SHP77 treated with DMSO at 0.1 percent for 48 hours (cell line): ENCODE measurements around the gene PSMB7.
"Not testable (repeated sequence)": the region's sequence is repeated elsewhere in the genome, so short reads cannot be mapped to it uniquely, and the experiment has no call there.

Experiments
- DNase-seq: peaks from one replicate; lab custom pipeline; 2025; lab: John Stamatoyannopoulos, UW

PSMB7 gene

DNA sequence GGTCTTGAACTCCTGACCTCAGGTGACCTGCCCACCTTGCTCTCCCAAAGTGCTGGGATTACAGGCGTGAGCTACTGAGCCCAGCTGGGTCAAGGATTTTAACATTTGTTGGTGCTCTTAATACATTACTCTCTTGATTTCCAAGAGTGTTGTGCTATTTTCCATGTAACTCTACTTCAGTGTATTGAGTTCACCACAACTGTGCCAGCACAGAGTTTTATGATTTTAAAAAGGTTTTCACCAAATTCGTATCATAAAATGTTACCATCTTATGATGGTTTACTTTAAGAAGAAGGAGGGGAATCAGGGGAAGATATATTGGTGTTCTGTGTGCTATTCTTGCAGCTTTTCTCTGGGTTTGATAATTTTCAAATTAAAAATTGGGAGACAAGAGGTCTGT is 28.4 kb upstream of the PSMB7 start:
- no peak for DNase-seq

DNA sequence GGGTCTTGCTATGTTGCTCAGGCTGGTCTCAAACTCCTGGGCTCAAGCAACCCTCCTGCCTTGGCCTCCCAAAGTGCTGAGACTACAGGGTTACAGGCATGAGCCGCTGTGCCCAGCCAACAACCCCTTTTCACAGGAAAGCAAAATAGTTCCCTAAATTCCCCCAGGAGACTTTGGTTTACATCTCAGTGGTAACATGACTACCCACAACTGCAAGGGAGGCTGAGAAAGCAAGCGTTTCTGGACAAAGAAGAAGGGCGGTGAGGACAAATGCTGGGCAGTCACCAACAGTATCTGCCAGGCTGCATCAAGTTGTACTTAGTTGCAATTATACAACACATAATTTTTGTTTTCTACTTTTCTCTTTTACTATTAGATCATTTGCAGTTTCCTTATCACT is 27.6 kb upstream of the PSMB7 start:
- DNase-seq = no peak

DNA sequence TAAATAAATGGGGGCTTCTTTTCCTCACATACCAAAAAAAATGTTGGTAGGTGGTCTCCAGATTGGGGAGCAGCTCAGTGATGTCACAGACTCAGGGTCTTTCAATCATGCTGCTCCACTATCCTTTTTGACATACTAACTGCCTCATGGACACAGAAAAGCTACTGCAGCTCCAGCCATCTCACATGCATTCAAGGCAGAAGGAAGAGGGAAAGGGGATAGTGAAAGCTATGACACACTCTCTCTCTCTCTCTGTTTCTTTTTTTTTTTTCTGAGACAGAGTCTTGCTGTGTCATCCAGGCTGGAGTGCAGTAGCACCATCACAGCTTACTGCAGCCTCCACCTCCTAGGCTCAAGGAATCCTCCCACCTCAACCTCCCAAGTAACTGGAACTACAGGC is 27.1 kb upstream of the PSMB7 start:
- DNase-seq = no peak

DNA sequence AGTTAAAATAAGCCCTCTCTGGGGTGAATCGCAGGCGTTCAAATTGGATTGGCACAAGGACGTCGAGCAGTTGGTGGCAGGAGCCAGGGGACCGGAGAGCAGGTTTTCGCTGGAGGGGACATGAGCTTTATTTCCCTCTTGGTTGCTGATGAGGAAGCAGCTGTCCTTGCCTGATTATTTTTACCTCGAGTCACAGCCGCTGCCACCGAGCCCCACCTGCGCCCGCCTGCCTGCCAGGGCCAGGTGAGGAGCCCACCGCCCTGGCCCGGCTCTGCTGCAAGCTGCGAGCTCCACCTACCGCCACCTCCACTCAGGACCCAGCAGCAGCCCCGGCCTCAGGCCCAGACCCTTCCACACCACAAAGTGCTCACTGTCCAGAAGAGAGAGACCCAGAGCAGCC is 26.0 kb upstream of the PSMB7 start:
- DNase-seq = no peak

DNA sequence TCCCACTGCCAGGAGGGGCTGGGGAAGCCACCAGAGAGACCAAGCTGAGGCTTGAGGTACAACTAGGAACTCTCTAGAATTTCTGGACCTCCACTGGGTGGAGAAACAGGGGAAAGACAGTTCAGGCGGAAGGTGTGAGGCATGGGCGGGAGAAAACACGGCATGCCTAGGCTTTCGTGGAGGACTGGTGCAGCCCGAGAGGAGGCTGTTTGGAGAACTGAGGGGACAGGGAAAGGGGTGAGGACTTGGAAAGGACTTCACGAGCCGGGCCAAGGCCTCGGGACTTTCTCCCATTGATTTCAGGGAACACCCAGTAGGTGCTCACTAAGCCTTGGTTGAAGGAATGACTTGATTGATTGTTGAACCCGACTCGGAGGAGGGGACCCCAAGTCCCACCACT is 25.5 kb upstream of the PSMB7 start:
- DNase-seq = no peak

DNA sequence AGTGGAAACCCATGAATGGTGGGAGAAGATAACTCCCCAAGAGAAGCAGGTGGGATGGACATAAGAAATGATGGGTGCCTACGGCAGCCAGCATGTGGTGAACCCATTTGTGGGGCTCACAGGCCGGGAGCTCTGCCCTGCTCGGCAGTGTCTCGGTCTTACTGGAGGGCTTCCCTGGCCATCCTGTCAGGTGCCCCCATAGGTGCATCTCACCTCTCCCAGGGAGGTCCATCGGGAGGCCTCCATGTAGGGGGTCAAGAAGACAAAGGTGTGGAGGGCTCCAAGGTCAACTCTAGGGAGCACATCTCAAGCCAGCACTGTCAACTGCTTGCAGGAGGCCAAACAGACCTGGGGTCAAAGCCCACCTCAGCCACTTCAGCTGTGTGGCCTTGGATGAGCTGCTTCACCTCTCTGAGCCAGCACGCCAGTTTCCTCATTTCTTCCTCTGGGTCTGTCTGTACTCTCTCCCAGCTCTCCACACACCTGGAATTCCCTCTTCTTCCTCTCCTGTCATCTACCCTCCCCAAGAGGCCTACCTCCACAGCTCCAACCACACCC is 24.5 kb upstream of the PSMB7 start:
- DNase-seq = no peak

DNA sequence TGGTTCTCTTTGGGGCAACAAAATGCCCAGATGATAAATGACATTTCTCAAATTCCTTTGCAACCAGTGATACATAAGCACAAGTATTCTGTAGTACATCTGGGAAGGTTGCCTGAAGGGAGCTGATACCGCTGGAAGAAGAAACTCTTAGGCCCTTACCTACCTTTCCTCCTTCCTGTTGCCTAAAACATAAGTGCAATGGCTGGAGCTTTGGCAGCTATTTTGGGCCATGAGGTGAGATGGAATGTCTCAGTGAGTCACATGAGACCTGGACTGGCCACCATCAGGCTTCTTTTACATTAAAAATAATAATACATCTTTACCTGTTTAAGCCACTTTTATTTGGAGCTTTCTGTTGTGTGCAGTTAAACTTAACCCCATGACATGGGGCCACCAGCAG is 23.8 kb upstream of the PSMB7 start:
- no peak for DNase-seq

DNA sequence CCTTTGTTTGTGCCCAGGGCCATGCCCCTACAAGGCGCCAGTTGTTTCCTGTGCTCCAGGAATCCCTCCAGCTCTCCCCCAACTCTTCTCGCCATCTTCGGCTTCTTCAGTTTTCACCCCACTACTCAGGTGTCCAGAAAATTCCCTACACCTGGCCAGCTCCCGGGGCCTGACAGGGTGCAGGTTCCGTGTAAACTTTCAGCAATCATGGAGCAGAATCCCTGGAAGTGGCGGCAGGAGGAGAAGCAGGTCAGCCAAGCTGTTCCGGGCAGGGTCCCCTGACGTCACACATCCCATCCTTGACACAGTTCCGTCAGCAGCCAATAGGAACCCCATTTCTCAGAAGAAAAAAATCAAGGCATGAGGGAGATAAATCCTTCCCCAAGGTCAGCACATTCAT is 22.8 kb upstream of the PSMB7 start:
- no peak for DNase-seq

DNA sequence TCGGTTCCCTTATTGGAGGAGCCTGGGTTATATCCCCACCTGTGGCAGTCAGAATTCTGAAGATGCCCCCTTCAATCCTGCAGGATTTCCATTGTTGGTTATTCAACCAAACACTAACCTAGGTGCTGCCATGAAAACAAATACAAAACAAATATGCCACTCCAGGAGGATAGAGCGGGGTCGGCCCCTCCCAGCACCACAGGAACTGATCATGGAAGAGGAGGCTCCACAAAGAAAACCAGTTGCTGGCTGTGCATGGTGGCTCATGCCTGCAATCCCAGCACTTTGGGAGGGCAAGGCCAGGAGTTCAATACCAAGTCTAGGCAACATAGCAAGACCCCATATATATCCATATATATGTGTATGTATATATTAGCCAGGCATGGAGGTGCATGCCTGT is 21.8 kb upstream of the PSMB7 start:
- no peak for DNase-seq

DNA sequence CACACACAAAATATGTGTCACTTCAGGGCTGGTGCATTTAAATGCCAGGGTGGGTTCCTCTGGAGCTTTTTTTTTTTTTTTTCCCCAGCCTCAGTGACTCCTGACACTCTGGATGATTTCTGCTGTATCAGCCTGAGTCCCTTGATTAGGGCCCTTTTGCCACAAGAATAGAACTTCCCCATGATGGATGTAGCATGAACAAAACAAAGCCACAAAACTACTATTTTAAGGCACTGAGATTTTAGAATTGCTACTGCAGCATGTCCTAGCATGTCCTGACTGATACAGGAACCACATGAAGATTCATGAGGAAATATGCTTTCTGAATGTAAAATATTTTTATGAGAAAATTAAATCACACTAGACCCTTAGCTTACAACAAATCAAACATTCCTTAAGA is 21.1 kb upstream of the PSMB7 start:
- DNase-seq = no peak

DNA sequence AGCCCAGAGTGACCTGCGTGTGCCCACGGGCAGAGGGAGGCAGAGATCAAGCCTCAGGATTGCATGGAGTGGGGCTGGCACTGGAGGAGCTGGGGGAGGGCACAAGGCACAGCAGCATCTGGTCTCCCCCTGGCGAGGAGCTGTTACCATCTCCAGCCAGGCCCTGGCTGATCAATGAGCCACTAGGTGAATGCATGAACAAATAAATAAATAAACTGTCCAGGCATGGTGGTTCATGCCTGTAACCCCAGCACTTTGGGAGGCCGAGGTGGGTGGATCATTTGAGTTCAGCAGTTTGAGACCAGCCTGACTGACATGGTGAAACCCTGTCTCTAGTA is 14.3 kb upstream of the PSMB7 start:
- DNase-seq = no peak

DNA sequence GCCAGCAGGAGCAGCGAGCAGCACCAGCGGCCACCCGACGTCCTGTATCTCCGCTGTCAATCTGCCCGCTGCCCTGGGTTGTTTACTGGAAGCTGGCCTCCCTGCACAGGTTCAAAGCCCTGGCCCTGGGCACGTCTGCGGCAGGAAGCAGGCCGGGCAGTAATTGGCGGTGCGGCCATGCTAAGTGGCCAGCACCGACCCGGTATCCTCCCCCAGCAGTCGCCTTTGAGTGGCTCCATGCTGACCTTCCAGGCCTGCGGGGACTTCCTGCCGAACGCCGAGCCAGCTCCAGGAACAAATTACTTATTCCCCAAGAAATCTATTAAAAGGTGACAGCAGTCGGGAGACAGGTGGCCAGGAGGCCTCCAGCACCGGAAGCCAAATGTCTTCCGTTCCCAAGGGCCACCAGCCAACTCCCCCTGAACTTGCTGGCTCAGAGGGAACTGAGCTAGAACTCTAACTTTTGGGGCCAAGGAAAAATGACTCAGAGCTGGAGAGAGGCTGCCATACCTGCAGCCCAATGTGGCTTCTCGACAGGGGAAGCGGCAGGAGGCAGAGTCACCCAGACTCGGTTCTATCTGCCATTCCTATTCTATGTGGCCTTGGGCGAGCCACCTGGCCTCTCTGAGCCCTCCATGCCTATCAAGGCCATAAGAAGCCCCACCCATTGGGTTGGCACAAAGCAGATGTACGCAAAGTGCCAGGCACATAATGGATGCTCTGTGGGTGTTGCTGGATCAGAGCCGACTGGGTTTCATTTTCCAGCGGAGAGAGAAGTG is 13.7 kb upstream of the PSMB7 start:
- DNase-seq = no peak

DNA sequence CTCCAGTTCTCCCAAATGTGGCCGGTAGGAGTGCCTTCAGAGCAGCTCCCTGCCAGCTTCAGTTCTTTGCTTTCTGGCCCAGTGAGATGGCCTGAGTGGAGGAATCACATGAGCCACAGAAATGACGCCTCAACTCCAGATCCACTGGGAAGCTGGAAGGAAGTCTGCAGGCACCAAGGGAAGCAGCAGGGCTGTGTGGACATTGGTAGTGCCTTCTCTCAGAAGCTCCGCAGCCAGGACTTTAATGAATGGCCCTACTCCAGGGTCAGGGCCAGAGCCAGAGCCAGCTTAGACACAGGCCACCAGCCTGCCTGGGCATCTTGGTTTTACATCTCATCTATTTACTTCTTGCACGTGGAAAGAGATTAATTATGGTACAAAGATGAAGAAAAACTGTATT is 12.0 kb upstream of the PSMB7 start:
- DNase-seq = no peak

DNA sequence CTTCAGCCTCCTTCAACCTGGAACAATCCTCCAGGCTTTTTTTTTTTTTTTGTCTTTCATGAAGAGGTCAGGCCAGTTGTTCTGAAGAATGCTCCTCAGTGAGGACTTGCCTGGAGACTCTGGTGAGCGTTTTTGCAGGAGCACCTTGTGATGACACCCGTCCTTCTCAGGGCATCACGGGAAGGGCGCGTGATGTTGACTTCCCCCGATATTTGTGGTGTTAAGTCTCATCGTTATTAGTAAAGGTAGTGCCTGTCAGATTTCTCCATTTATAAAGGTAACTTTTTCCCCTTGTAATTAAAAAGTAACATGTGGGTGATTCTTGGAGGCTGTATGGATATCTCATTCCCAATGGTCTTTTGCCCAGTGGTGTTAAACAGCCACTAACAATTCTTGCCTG is 11.1 kb upstream of the PSMB7 start:
- no peak for DNase-seq

DNA sequence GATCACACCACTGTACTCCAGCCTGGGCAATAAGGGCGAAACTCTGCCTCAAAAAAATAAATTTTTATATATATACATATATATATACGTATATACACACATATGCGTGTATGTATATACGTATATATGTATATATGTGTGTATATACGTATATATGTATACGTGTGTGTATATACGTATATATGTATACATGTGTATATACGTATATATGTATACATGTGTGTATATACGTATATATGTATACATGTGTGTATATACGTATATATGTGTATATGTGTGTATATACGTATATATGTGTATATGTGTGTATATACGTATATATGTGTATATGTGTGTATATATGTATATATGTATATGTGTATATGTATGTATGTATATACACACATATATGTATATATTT is 10.5 kb upstream of the PSMB7 start:
- DNase-seq = not testable (repeated sequence)

DNA sequence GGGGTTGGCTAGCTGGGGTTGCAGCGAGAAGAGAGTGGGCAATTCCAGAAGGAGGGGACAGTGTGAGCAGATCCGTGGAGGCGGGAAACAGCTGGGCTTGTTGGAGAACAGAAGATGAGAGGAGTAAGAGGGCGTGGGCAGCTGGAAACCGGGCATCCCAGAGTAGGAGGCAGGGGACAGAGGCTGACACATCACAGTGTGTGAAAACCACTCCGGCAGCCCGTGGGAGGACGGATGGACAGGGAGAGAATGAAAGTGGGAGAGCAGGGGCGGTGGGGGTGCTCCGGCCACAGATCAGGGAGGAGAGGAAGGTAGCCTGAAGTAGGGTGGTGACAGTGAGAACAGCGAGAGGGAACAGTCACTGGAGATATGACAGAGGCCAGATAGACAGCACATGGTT is 8.3 kb upstream of the PSMB7 start:
- DNase-seq = no peak

DNA sequence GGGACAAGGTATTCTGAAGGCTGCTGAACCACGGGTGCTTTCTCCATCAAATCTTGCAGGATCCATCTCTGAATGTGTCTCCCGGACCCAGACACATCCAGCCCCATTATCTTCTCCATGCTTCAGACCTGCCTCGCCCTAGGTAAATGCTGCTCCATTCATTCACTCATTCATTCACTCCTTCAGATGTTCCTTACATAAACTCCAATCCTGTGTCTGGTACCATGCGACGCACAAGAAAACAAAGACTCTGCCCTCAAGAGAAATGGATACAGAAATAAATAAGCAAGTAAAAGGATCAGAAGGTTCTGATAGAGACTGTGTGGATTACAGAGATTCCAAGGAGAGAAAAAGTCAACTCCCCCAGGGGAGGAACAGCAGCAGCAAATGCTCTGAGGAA is 7.9 kb upstream of the PSMB7 start:
- DNase-seq = no peak

DNA sequence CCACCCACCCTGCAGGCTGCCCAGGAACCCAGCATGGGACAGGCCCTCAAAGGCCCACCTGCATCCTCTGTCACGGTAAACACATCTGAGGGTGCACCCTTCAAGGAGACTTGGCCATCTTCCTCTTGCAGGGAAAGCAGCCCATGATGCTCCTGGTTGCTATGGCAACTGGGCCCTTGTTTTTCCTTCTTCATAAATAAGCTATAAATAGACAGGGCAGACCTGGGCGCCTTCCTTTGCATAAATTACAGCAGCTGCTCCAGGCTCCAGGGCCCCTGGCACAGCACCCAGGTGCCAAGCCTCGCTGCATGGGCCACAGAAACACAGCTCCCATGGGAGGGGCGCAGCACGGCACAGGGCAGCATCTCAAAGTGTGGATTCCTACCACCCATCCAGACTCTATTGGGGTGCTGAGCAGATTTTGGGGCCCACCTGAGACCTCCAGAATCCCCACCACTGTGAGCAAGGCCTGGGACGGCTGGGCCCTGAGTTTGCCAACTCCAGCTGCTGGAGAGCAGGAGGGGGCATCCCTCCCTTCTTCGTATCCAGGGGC is 5.8 kb upstream of the PSMB7 start:
- DNase-seq = peak; percentile 34

DNA sequence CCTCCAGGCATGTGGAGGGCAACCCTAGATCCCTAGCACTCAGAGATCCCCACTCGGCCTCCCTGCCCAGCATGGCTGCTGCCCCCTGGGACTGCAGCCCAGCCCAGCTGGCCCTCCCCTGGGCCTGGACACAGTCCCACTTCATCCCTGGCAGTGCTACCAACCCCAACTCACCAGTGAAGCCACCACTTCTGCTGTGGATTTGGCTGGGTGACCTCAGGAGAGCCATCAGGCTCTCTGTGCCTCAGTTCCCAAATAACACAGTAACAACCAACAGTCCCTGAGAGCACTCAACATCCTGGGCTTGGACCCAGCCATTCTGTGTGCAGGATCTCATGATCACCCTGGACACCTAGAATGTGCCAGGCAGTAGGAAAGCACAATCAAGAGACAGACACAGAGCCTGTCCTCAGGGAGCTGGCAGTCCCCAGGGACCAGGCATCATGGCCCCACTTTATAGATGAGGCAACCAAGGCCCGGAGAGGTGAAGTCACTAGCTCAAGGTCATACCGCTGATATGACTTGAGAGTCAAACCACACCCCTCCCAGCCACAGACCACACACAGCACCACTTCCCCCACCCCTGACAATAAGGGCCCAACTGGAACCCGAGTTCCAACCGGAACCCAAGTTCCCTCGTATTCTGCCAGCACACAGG is 4.7 kb upstream of the PSMB7 start:
- DNase-seq = no peak

DNA sequence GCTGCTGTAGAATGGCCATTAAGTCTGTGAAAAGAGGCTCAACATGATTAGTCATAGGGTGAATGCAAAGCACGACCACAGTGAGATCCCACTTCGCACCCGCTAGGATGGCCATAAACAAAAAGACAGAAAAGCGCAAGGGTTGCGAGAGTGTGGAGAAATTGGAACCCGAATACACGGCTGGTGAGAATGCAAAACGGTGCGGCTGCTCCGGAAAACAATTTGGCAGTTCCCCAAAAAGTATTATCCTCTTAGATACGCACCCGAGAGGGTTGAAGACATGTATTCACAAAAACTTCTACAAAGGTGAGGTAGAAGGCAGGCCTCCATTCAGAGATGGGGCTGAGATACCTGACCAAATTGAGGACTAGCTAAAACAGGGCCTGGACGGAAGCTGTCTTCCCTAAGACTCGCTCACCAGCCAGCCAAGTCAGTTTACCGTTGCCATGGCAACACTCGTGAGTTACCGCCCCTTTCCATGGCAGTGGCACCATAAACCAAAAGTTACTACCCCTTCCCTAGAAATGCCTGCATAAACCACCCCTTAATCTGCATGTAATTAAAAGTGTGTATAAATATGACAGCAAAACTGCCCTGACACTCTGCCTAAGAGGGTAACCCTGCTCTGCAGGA is 726 bp upstream of the PSMB7 start:
- DNase-seq = no peak

DNA sequence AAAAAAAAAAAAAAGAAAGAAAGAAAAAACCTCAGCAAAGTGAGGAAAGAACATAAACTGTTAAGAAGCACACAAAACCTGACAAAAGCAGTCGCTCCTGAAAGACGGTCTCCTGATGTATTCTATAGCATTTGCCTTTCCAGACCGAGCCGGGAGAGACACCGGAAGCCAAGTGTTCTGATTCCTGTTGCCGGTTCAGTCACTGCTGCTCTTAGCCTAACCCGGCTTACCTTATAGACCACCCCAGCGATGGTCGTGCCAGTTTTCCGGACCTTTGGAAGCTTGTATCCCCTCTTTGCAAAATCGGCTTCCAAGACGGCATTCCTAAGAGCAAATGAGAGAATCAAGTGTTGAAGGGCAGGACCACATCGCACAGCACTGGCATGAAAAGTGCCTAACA is 630 bp downstream of the PSMB7 start:
- no peak for DNase-seq

DNA sequence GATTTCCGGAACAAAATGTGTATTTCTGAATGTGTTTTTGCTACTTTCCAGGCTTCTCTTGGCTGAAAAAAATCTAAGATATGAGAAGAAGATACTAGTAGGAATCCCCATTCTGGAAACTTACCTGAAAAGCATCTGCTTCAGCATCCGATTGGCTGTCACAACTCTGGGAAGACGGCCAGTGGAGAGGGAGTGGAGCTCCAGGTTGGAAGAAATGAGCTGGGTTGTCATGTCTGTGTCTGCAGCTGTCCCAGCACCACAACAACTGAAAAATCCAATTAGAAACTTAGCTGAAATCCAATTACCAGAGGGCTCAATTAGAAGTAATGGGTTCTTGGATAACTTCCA is 3.0 kb downstream of the PSMB7 start:
- DNase-seq = no peak
